GM18868 (cell line): Measurements from ENCODE around the gene SMYD3.

Source experiments
- ATAC-seq: cut with Tn5 transposase; IDR thresholded peaks from one replicate; pipeline ENCODE4 v1.9.1; 2021; ENCODE audit warnings: mild to moderate bottlenecking, moderate library complexity; ENCODE audit not compliant: unreplicated experiment

The SMYD3 gene

DNA sequence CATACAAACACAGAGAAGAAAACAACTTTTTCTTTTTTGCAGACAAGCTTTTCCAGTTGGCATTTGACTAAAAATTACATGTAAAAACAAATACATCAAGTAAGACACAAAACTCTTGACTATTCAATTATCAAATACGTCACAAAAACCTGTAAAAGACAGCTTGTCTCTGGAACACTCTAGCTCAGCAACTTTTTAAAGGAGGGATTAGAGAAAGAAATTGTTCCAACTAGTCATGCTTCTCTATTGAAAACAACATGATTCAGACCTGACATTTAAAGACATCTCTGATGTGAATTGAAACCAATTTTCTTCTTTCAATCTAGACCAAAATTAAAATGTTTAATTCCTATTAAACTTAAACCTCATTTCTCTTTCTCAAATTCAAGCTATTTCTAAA lies 30.3 kb downstream of the SMYD3 start:
- no peak for ATAC-seq

DNA sequence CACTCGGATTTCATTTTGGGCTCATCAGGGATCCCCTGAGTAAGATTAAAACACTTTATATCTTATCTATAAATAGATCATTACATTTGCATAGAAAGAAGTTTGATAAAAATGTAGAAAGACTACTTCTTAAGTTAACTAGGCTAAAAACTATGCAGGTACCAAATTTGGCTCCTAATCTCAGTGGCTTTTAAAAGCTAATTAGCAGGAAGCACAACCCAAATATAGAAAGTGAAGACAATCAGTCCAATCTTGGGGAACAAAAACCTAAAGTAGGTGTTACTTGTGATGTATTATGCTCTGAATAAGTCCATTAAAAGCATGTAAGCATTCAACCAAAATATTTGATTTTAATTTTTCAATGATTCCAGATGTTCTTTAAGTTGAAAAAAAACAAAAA lies 35.4 kb downstream of the SMYD3 start:
- no peak for ATAC-seq

DNA sequence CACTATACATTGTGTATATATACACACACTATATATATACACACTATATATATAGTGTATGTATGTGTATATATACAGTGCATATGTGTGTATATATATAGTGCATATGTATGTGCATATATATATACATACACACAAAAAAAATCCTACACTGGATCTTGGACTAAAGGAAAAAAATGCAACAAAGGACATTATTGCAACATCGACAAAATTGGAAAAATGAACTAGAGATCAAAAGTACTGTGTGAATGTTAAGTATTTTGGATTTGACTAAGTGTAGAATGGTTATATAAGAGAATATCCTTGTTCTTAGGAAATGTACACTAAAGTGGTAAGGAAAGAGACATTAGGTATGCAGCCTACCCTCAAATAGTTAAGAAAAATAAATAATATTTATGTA lies 36.5 kb downstream of the SMYD3 start:
- no peak for ATAC-seq

DNA sequence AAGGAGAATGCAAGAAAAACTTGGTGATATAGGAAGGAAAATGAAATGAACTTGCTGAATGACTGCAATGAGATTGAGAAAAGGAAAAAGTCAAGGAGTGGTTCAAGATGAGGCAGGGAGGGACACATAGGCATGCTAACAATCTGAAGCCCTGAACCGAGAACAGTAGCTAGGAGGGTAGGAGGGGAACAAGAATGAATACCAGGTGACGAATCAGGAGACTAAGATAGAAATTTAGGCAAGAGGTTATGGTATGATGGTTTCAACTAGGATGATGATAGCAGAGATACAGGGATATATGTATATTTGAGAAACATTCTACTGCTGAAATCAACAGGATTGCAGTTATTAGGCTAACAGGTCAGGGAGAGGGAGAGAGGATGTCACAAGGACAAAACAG lies 44.1 kb downstream of the SMYD3 start:
- no peak for ATAC-seq

DNA sequence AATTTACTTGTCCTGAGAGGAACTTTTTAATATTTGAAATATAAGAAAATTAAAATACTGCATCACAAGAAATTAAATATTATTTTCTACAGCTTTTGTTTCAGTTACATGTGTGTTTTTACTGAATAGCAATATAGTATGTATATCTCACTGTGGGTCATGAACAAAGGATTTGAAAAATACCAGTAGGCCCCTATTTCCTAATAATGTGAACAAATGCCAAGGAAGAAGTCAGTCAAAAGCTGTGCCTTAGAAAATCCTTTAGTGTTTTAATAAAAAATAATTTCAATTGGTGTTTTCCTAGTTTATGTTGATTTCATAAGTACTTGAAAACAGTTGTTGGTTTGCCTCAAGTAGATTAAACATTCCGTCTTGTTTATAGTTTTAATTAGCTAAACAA lies 46.7 kb downstream of the SMYD3 start:
- ATAC-seq, result no peak

DNA sequence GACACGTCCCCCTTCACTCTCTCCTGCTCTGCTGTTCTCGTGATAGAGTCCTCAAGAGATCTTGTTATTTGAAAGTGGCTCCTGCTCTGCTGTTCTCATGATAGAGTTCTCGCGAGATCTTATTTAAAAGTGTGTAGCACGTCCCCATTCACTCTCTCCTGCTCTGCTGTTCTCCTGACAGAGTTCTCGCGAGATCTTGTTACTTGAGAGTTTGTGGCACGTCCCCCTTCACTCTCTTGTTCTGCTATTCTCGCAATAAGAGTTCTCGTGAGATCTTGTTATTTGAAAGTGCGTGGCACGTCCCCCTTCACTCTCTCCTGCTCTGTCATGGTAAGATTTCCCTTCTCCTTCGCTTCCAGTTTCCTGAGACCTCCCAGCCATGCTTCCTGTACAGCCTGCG lies 47.9 kb downstream of the SMYD3 start:
- ATAC-seq, result no peak

DNA sequence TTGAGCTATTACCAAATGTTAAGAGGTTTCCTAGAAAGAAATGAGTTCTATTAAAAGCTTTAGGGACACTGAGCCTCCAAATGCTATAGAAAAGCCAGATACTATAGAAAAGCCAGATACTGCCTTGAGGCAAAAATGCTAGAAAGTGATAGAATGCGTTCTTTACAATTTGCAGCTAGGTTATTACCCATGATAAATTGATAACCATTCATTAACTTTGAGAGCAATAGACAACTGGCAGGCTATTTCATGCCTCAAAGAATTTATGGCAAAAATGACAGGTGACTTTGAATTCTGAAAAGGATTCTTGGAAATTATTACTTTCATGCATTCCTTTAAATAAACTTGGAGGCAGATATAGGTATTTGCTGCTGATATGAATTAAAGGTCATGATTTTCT lies 51.6 kb downstream of the SMYD3 start:
- no peak for ATAC-seq

DNA sequence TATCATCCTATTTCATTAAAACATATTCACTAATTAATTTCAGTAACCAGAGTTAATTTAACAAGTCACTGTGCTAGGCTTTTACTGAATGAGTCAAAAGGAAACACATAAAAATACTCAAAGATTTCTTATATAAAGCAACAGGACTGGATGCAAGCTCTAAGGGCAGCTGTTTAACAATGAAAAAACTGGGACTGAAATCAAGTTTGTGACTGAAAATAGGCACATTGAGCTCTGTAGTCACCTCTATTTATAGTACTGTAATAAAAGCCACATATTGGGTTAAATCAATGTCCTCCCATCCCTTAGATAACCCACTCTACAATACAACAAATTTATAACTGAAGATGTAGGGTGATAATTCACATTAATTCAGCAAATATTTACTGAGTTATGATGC lies 52.4 kb downstream of the SMYD3 start:
- no peak for ATAC-seq

DNA sequence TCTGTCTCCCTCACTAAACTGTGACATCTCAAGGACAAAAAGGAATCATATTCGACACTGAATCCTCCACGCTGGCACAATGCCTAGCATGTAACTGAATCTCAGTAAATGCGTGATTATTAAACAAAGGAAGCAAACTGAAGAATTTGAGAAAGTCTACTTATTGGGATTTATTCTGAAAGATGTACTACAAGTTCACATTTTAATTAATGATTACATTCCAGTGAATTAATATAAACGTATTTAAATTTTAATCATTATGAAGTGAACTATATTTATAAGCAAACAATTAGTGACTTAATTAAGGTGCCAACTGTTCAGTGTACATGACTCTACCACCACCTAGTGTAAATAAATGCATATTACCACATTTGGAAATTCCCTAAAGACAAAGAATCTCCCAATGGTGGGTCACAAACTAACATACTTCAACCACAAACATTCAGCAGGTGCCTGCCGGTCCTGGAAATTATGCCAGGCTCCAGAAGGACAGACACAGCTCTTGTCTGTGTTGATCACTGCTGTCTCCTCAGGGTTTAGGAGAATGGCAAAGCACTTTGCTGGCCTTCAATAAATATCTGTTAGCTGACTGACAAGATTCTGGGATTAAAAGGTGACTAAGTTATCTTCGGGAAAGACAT lies 56.3 kb downstream of the SMYD3 start:
- peak; percentile 60 for ATAC-seq

DNA sequence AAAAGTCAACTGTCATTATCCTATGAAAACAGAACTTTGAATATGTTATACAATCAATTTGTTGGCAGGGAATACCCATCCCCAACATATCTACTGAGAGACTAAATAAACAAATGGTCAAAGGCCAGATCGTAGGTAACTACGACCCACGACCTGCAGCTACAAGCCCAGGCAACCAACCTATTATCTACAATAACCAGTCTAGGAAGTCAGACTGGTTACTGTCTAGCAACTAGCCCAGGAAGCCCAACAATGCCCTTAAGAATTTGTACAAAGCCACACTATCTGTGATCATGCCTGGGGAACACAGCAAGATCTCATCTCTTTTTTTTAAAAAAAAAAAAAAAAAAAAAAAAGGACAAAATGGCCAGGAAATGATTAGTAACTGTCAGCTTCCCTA lies 58.7 kb downstream of the SMYD3 start:
- ATAC-seq, result no peak

DNA sequence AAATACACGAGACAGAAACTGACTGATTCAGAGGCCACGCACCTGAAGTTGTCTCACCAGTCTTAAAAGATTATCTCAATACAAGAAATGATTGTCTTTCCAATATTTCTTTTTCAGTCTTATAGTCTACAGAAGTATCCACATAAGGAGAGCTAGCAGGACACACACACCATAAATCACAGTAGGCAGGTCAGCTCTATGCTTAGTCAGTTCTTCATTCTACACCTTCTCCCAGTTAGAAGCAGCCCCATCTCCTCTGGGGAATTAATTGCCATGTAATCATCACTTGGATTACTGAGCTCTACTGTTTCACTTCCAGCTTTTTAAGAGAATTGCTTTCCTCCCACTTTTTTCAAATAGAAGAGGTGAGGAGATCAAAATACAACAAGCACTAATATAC lies 59.6 kb downstream of the SMYD3 start:
- no peak for ATAC-seq

DNA sequence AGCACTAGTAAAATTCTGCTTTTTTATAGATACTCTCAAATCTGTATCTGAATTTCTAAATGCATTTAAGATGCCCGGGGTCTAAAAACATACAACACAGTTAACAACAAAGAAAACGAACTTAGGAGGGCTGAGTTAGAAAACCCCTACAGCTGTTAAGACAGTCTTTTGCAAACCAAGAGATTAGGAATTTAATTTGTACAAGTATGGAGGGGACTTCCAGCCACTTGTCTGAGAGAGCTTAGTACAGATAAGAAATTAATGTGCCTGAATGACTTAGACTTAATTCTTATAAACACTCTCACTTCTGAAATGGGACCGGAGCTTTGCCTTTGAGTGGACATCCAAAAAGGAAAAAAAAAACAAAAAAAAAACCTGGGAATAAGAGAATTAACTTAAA lies 61.6 kb downstream of the SMYD3 start:
- ATAC-seq, result no peak

DNA sequence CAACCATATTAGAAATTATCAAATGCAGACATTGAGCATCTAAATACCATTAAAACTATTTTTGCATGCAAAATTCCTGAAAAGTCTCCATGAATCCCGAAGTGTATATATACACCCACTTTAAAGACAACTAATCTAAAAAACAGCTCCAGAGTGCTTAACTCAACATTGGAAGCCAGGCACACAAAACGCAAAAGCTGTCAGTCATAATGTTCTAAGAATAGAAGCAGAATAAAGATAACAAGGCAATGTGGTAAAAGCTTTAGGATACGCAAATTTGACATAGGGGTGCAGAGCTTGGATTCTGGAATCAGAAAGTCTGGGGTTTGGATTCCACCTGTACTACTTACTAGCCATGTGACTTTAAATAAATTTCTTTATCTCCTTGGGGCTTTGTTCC lies 62.5 kb downstream of the SMYD3 start:
- ATAC-seq, result no peak

DNA sequence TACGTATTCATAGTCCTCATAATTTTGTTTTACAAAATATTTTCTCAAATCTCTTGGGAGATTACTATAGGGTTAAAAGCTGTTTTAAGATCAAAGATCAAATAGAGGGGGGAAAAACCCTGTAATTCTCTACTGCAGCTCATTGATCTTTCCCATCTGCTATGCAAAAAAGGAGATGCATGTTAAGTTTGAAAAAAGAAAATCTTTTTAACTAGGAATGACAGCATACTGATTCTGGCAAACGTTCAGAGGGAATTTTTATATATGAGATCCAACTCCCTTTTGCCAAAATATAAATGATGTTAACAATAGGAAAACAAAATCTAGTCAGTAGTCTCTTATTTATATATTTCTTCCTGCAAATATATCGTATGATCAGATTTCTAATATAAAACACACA lies 69.1 kb downstream of the SMYD3 start:
- no peak for ATAC-seq

DNA sequence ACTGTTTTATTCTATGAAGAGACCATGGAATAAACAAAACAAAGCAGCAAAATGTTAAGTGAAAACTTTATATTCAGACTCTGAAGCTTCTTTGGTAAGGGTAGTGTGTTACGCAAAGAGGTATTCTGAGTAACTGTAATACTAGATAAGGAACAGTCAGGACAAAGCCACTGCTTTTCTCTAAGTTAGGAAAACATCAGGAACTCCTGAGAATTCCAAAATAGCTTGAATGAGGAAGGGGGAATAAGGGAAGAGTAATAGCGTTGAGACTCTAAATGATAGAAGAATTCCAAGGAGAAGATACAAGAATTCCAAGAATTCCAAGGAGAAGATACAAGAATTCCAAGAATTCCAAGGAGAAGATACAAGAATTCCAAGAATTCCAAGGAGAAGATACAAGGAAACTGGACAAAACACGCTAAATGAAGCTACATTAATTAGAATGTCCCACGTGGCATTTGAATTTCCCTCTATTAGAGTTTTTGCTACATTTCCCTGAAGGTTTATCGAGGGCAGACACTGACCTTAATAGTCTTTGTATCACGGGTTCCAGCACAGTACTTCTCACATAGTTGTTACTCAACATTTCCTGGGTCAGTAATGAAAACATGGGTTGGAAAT lies 71.5 kb downstream of the SMYD3 start:
- ATAC-seq, result no peak

DNA sequence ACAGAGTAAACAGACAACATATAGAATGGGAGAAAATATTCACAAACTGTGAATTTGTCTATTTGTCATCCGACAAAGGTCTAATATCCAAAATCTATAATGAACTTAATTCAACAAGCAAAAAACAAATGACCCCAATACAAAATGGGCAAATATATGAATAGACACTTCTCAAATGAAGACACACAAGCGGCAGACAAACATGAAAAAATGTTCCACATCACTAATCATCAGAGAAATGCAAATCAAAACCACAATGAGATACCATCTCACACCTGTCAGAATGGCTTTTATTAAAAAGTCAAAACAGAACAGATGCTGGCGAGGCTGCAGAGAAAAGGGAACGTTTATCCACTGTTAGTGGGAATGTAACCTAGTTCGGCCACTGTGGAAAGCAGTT lies 72.7 kb downstream of the SMYD3 start:
- ATAC-seq, result no peak

DNA sequence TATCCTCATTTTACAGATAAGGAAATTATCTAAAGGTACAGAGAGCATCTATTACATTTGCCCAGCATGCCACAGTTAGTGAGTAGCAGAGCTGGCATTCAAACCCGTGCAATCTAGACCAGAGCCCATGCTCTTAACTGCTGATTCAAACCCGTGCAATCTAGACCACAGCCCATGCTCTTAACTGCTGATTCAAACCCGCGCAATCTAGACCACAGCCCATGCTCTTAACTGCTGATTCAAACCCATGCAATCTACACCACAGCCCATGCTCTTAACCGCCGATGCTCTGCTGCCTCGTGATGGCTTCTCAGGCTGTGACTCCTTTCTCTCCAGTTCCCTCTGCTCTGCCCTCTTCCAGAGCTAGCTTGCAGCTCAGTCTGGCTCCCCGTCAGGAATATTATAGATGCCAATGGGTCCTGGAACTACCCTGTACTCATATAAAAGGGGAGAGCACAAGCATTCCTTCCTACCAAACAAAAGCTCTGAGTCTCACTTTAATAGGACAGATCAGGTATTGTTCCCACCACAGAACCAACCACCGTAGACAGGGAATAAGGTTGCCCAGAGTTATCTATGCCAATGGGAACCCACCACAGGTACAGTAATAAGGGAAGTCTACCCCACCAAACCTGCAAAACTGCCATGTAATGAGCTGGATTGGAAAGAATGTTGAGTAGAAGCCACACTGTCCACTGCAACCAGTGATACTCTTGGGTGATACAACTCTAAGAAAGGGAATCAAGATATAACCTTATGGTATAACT lies 78.4 kb downstream of the SMYD3 start:
- ATAC-seq, result no peak

DNA sequence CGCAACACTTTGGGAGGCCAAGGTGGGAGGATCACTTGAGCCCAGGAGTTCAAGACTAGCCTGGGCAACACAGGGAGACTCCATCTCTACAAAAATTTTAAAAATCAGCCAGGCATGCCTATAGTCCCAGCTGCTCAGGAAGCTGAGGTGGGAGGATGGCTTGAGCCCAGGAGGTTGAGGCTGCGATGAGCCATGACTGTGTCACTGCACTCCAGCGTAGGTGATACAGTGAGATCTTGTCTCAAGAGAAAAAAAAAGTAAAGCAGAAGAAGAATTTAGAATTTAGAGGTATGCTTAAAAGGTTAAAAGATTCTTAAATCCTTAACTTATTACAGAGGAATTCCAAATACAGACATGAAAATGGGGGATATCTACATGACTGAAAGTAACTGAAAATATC lies 79.5 kb downstream of the SMYD3 start:
- ATAC-seq, result no peak

DNA sequence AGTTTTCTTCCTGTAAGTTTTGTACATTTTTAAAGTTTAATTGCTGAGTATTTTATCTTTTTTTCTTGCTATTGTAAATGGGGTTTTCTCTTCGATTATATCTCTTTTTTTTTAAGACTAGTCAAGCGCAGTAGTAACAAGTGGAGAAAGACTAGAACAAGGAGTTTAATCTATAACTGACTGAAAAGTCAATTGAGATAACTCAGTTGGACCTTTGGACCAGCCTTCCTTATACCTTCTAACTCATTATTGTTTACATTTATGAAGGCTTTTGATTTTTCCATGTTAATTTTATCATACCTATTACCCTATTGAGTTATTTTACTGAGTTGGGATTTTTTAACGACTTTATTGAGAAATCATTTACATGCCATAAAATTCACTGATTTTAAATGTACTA lies 81.2 kb downstream of the SMYD3 start:
- ATAC-seq, result no peak

DNA sequence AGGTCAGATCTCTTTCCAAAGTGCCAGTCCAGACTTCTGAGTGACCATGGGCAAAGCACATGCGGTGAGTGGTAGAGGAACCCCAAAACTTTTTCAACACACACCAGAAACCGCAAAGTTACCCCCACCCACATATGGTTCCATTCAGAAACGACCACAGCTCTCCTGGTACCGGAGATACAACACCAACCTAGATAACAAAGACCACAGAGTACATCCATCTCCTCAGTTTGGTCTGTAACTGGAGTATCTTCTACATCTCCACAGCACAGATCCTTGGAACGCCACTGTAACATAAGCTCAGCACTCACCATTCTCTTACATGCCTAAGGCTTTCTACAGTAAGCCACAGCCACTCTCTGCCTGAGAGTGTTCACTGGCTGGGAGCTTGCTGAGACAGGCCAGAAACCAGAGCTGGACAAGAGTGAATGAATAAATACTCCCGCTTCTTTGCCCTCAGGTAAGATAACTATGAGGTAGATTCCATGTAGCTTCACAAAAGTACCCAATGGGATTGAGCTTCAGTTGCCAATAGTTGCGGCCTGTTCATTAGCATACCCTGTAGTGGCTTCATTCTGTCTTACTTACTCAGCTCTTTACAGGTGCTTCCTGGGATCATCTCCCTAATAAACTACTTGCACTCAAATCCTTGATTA lies 81.8 kb downstream of the SMYD3 start:
- no peak for ATAC-seq

DNA sequence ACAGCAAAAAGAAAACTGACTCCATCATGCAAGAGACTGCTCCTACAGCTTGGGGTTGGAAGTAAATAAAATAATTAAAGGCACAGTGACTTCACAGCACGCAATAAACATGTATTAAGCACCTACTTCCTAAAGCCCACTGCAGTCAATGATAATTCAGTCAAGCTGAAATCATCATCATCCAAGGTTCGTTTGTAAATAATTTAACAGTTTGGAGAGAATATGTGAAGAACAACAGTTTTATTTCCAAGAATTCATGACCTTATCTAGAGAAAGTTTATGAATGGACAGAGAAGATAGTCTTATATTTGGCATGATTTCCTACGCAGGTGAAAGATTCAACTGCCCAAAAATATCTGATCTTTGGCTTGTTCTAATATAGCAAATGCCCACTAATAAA lies 86.8 kb downstream of the SMYD3 start:
- no peak for ATAC-seq
